Measurements from ENCODE around the gene GALE. TPM values are rescaled to one million over a fixed set of nuclear protein-coding genes. Genes with fewer than 3 reads are reported as not detected.

GALE gene
- total and polyA plus RNA-seq, 2 of the 4 experiments (the other 2 are of a cell fraction): 31.7 to 39.9 TPM

GRCh38 chr1:23751815-23752200 is 48.7 kb downstream of the GALE start:
- no CpG with 5 or more reads among the region's 4 CpGs for WGBS, 2 experiments (ENCODE audit: extremely low coverage in 2 of 2, insufficient read length in 1 of 2)

More at GRCh38 chr1:23751815-23752200, 48.7 kb downstream of the GALE start:
- intact Hi-C loops (cut with micrococcal nuclease) (loop anchor here (2.0 kb wide), 1 partner anchor 207 kb away; no protein-coding TSS in a partner anchor), dilution Hi-C loops (cut with HindIII; ENCODE audit: low sequenced_read_pairs, unreplicated experiment) (no loop called here), in situ Hi-C loops (cut with MboI; ENCODE audit: low sequenced_read_pairs) (loop anchor here (10.0 kb wide), 1 partner anchor 207 kb away; no protein-coding TSS in a partner anchor)
- Histone ChIP-seq H3K18ac (ENCODE audit: low read depth, low read length) (no peak overlapping the region), H3K4me3 (ENCODE audit: insufficient read depth, low read depth, low read length) (no peak overlapping the region), H4K91ac (ENCODE audit: insufficient read depth, low read depth, low read length) (no peak overlapping the region), H2BK20ac (ENCODE audit: low read depth, low read length) (no peak overlapping the region), H3K14ac (replicated peaks; ENCODE audit: low read depth, low read length) (no peak overlapping the region), H3K27ac (ENCODE audit: insufficient read depth, low read length) (no peak overlapping the region), H3K9me1 (ENCODE audit: insufficient read depth, low read length) (peaks cover 4% of the 10 kb centered on the region; the same call in 1 of the 2 replicates), H3K27me3 (ENCODE audit: control insufficient read depth, insufficient read depth, low read length) (no peaks in the 10 kb centered on the region), H2AFZ (replicated peaks; ENCODE audit: low read length, poor library complexity) (no peak overlapping the region), H4K5ac (ENCODE audit: low read depth, low read length) (no peak overlapping the region), H3K56ac (ENCODE audit: extremely low read depth, insufficient read depth, low read length) (no peak overlapping the region), H3K9ac (ENCODE audit: low read depth, low read length) (no peak overlapping the region), H3K23ac (ENCODE audit: low read depth, low read length) (no peak overlapping the region), H3K4me2 (ENCODE audit: low read depth, low read length) (no peak overlapping the region), H4K8ac (ENCODE audit: low read depth in 2 of 2, low read length in 2 of 2) (no peak overlapping the region), H3K79me1 (ENCODE audit: low read depth in 1 of 2, low read length in 2 of 2) (peaks cover 31 to 73% of the 10 kb centered on the region in 2 experiments), H2BK15ac (ENCODE audit: low read depth, low read length) (no peak overlapping the region), H3K4ac (ENCODE audit: low read depth, low read length) (no peak overlapping the region), H2AK9ac (replicated peaks; ENCODE audit: low read depth, low read length, poor library complexity) (no peak overlapping the region), H2AK5ac (ENCODE audit: low read depth, low read length) (no peak overlapping the region), H3K36me3 (ENCODE audit: control insufficient read depth, insufficient read depth, low read length) (peaks cover 56% of the 10 kb centered on the region), H3K9me3 (ENCODE audit: control insufficient read depth, insufficient read depth, low read length) (no peaks in the 10 kb centered on the region), H2BK120ac (ENCODE audit: low read depth, low read length) (no peak overlapping the region), H3K4me1 (ENCODE audit: control insufficient read depth, insufficient read depth, low read length) (no peaks in the 10 kb centered on the region; the same call in 1 of the 2 replicates), H4K20me1 (ENCODE audit: insufficient read depth, low read length) (peaks cover 43% of the 10 kb centered on the region), H2BK5ac (ENCODE audit: low read depth, low read length, poor library complexity, severe bottlenecking) (no peak overlapping the region)
- no peak for TF ChIP-seq FOS (IDR thresholded peaks at IDR 0.05; ENCODE audit: low read depth, low read length)
- TF ChIP-seq RCOR1 (IDR thresholded peaks at IDR 0.05; ENCODE audit: insufficient replicate concordance, low read length): no peak
- no peak for TF ChIP-seq CEBPB (IDR thresholded peaks at IDR 0.05; ENCODE audit: low read depth, low read length)
- no peak for TF ChIP-seq POLR2A (IDR thresholded peaks at IDR 0.05; ENCODE audit: low read depth, low read length)
- TF ChIP-seq MAZ (IDR thresholded peaks at IDR 0.05; ENCODE audit: borderline replicate concordance, low read depth, low read length): no peak
- no peak for TF ChIP-seq RFX5 (IDR thresholded peaks at IDR 0.05; ENCODE audit: low read depth, low read length)
- no peak for TF ChIP-seq CHD1 (IDR thresholded peaks at IDR 0.05; ENCODE audit: low read depth, low read length)
- no peak for TF ChIP-seq RAD21 (IDR thresholded peaks at IDR 0.05; ENCODE audit: low read length)
- no peak for TF ChIP-seq CTCF (conservative IDR thresholded peaks at IDR 0.05; ENCODE audit: low read depth, low read length)
- TF ChIP-seq BHLHE40 (IDR thresholded peaks at IDR 0.05; ENCODE audit: low read depth, low read length): no peak
- POLR2A ChIA-PET (ENCODE audit: unreplicated experiment): interaction anchor here (0.6 kb wide), 1 partner anchor 8 kb away, joined by 4 read pairs; the partner anchor contains the start of gene ELOA
- DNase-seq (no peak), ATAC-seq (ENCODE audit: low read depth) (no peak)
- CTCF ChIA-PET: interaction anchor here (1.1 kb wide), 1 partner anchor 9 kb away, joined by 3 read pairs; the partner anchor contains the start of gene ELOA
- BruUV-seq (replicated peaks): no TSS peak

All from IMR-90 (cell line).